ENCODE data around the gene RSPO4.
A peak's percentile ranks its signal among the peaks of the same experiment; 100 is the strongest.

The RSPO4 gene

DNA sequence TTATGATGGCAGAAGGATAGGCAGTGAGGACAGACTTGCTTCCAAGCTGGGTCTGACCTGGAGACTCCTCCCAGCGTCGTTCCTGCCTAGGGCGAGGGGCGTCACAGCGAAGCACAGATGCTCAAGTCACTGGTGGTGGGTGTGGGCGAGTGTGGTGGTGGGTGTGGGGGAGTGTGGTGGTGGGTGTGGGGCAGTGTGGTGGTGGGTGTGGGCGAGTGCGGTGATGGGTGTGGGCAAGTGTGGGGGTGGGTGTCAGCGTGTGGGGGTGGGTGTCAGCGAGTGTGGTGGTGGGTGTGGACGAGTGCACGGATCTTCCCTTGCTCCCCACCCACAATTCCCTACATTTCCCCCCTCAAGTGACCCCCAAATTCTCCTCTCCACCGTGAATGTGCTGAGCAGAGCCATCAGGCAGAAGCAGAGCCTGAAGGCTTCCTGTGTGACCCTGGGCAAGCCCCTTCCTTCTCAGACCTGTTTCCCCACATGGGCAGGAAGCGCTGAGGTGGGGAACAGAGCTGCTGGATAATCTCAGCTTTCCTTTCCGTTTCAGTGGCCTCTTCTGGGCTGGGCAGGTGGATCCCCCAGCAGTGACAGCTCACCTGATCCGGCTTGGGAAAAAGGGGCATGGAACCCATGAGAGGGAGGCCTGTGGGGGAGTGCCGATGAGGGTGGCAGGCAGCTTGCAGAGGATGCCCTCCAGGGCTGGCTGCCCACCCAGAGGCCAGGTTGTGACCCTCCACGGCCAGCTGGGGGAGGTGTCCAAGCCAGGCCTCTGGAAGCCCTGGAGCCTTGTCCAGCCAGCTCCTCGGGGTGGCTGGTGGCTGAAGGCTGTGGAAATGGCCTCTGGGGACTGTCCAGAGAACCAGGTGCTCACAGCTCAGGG is 42.9 kb downstream of the RSPO4 start:
- TF ChIP-seq, protein P1, sequence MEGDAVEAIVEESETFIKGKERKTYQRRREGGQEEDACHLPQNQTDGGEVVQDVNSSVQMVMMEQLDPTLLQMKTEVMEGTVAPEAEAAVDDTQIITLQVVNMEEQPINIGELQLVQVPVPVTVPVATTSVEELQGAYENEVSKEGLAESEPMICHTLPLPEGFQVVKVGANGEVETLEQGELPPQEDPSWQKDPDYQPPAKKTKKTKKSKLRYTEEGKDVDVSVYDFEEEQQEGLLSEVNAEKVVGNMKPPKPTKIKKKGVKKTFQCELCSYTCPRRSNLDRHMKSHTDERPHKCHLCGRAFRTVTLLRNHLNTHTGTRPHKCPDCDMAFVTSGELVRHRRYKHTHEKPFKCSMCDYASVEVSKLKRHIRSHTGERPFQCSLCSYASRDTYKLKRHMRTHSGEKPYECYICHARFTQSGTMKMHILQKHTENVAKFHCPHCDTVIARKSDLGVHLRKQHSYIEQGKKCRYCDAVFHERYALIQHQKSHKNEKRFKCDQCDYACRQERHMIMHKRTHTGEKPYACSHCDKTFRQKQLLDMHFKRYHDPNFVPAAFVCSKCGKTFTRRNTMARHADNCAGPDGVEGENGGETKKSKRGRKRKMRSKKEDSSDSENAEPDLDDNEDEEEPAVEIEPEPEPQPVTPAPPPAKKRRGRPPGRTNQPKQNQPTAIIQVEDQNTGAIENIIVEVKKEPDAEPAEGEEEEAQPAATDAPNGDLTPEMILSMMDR (IDR thresholded peaks at IDR 0.05) = no peak
- no peak for TF ChIP-seq ZFX (IDR thresholded peaks at IDR 0.05; ENCODE audit: borderline replicate concordance)
- no peak overlapping the region for H3K27ac ChIP-seq

DNA sequence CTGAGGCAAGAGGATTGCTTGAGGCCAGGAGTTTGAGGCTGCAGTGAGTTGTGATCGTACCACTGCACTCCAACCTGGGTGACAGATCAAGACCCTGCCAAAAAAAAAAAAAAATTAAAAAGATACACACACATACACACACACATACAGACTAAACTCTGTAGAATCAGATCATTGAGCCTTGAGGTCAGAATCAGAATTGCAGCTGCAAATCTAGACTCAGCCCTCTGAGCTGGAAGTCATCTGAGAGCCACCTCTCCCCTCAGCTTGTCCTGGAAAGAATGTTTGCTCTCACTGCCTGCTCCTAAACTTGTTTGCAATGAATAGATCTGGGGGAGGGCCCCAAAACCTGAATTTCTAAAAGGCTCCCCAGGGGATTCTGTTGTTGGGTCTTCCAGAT is 44.6 kb downstream of the RSPO4 start:
- TF ChIP-seq, protein P1 (IDR thresholded peaks at IDR 0.05) = no peak
- TF ChIP-seq ZFX (IDR thresholded peaks at IDR 0.05; ENCODE audit: borderline replicate concordance) = no peak

DNA sequence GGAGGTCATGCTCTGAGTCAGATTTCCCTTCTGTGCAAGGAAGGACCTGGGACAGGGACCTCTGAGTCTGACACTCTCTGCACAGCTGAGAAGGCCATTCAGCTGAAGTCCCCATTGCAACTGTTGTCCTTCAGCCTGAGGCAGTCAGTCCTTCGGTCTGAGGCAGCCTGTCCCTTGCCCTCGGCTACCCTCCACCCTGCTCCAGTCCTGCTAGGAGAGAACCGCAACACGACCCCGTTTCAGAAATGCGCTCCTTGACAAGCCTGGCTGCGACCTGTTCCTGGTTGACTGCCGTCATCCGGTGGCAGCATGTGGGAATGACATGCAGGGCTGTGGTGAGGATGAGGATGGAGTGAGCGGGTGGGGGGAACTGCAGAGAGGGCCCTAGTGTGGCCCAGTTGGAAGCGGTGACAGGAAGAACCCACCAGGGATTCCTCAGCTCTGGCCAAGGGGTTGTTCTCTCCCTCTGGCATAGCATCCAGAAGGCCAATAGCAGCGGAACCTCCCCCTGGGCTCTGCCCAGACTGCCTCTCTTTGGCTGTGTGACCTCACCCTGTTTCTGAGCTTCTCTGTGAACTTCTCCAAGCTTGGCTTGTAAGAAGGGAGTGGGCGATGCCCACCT is 45.7 kb downstream of the RSPO4 start:
- H3K27ac ChIP-seq = no peak overlapping the region
- no peak for TF ChIP-seq ZFX (IDR thresholded peaks at IDR 0.05; ENCODE audit: borderline replicate concordance)
- TF ChIP-seq, protein P1 (IDR thresholded peaks at IDR 0.05) = peak; percentile 93

More for the DNA sequence above, 44.6 kb downstream of the RSPO4 start:
- H3K27ac ChIP-seq = no peak overlapping the region

DNA sequence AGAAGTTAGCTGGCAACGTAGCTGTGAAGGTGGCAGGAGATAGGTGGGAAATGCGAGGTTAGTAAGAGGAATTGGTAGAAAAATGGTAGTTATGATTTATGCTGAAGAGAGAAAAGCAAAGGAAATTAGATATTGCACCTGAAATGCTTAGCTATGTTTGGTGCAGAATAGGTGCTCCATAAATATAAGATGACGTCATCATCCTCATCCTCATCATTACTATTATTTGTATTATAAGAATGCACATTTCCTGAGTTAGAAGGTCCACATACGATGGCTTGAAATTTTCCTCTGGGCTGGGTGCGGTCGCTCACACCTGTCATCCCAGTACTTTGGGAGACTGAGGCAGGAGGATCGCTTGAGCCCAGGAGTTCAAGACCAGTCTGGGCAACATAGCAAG is 46.5 kb downstream of the RSPO4 start:
- H3K27ac ChIP-seq = no peak overlapping the region
- no peak for TF ChIP-seq ZFX (IDR thresholded peaks at IDR 0.05; ENCODE audit: borderline replicate concordance)
- TF ChIP-seq, protein P1 (IDR thresholded peaks at IDR 0.05) = no peak

DNA sequence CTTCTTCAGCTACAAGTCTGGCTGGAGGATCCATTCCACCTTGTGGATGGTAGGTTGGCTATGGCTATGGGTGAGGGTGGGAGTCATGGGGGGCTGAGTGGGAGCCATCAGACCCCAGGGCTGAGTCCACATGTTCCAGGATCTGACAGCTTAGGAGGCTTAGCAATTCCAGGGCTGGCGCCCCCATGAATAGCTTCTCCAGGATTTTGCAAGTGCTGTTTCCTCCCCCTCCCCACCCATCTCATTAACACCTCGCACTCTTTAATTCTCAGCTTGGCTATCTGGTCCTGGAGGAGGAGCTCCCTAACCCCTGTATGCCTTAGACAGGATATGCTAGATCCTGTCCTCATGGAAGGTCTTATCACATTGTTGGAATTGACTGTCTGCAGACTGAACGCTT is 47.0 kb downstream of the RSPO4 start:
- no peak overlapping the region for H3K27ac ChIP-seq
- no peak for TF ChIP-seq ZFX (IDR thresholded peaks at IDR 0.05; ENCODE audit: borderline replicate concordance)
- TF ChIP-seq, protein P1 (IDR thresholded peaks at IDR 0.05) = no peak

DNA sequence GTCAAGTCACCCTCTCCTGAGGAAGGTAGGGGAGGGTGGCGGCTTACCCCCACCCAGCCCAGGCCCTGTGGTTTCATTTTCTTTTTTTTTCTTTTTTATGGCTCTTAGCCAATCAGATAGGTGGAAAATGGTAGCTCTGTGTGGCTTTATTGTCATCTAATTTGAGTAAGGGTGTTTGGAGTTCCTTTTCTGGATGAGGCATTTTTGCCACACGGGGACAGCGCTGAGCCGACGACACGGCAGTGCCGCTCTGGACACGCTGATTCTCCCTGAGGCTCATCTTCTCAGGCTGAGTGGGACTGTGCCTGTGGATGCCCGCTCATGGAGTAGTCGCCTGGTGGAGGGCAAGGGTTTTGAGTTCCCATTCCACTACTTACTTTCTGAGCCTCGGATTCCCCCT is 48.4 kb downstream of the RSPO4 start:
- H3K27ac ChIP-seq = no peak overlapping the region
- TF ChIP-seq, protein P1 (IDR thresholded peaks at IDR 0.05) = peak; percentile 62
- TF ChIP-seq ZFX (IDR thresholded peaks at IDR 0.05; ENCODE audit: borderline replicate concordance) = no peak

Data from 22Rv1 (cell line).